ENCODE data around the gene ELAVL3.
"Not testable (repeated sequence)": the region's sequence is repeated elsewhere in the genome, so short reads cannot be mapped to it uniquely, and the experiment has no call there.

ELAVL3 gene

DNA sequence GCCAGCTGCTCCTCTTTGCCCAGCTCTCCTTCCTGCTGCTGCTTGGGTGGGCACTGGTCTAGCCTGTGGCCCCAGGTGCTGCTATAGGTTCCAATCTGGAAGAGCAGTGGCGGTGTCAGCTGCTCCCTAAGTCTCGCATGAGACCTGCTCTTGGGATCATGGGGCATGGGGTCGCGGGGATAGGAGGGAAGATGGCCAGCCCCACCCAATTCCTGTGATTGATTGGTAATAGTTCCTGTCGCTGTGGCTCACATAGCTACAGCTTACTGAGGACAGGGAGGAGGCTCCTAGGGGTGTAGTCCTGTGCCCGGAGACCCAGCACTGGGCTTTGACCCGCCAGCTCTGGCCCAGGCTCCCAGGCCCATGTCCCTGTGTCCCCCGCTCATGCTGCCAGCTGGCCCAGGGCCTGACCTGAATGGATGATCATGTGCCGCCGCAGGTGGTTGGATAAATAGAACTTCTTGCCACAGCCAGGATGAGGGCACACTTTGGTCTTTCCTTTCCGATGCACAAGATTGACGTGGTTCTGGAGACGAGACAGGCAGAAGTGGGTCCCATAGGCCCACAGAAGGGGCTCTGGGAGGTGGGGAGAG is 4.5 kb upstream of the ELAVL3 start:
- Histone ChIP-seq H3K9me3 (replicated peaks; ENCODE audit: low read length) (no peaks in the 10 kb centered on the region), H3K4me1 (ENCODE audit: control insufficient read depth, insufficient read depth, low read length) (peaks cover 11% of the 10 kb centered on the region), H3K4me3 (ENCODE audit: low read length) (no peak overlapping the region), H3K9ac (ENCODE audit: low read depth, low read length) (no peak overlapping the region), H3K36me3 (ENCODE audit: insufficient read depth, low read length) (no peaks in the 10 kb centered on the region), H3K27me3 (ENCODE audit: control insufficient read depth, insufficient read depth, low read length) (peaks cover 24% of the 10 kb centered on the region), H3K4me2 (ENCODE audit: low read length) (no peak overlapping the region)

GRCh38 chr19:11483366-11484111 is 2.7 kb upstream of the ELAVL3 start:
- Histone ChIP-seq H3K4me2 (ENCODE audit: low read length) (no peak overlapping the region), H3K36me3 (ENCODE audit: insufficient read depth, low read length) (no peaks in the 10 kb centered on the region), H3K4me3 (ENCODE audit: low read length) (no peak overlapping the region), H3K27me3 (ENCODE audit: control insufficient read depth, insufficient read depth, low read length) (peaks cover 37% of the 10 kb centered on the region), H3K9me3 (replicated peaks; ENCODE audit: low read length) (no peaks in the 10 kb centered on the region), H3K4me1 (ENCODE audit: control insufficient read depth, insufficient read depth, low read length) (peaks cover 11% of the 10 kb centered on the region), H3K9ac (ENCODE audit: low read depth, low read length) (no peak overlapping the region)

DNA sequence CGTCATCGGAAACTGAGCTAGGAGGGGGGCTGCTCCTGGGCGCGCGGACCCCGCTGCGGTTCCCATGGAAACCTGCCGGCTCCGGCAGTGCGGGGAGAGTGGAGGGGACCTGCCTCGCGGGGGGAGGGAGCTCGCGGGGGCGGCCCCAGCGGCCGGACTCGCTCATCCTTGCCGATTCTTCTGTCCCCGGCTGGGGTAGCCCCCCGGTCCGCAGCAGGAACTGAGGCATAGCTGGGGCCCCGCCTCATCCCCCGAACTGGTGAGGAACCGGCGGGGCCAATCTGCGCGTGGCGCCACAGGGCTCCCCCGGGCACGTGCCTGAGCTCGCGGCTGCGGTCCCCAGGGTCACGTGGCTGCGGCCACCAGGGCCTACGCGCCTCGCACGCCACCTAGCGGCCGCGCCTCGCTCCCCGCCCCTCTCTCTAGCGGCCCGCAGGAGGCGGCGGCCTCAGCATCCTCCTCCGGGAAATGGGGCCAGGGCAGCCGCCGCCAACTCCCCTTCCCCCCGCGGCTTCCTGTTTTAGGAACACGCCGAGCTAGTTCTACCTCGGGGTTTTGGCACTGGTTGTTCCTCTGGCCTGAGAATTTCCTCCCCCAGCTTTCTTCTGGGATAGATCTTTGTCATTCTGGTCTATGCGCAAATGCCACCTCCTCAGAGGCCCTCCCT is 1.7 kb upstream of the ELAVL3 start:
- Histone ChIP-seq H3K9me3 (replicated peaks; ENCODE audit: low read length) (no peaks in the 10 kb centered on the region), H3K36me3 (ENCODE audit: insufficient read depth, low read length) (no peaks in the 10 kb centered on the region), H3K9ac (ENCODE audit: low read depth, low read length) (no peak overlapping the region), H3K4me2 (ENCODE audit: low read length) (peak overlapping the region; percentile 76), H3K4me1 (ENCODE audit: control insufficient read depth, insufficient read depth, low read length) (peaks cover 11% of the 10 kb centered on the region), H3K4me3 (ENCODE audit: low read length) (peak overlapping the region; percentile 62), H3K27me3 (ENCODE audit: control insufficient read depth, insufficient read depth, low read length) (peaks cover 45% of the 10 kb centered on the region)

DNA sequence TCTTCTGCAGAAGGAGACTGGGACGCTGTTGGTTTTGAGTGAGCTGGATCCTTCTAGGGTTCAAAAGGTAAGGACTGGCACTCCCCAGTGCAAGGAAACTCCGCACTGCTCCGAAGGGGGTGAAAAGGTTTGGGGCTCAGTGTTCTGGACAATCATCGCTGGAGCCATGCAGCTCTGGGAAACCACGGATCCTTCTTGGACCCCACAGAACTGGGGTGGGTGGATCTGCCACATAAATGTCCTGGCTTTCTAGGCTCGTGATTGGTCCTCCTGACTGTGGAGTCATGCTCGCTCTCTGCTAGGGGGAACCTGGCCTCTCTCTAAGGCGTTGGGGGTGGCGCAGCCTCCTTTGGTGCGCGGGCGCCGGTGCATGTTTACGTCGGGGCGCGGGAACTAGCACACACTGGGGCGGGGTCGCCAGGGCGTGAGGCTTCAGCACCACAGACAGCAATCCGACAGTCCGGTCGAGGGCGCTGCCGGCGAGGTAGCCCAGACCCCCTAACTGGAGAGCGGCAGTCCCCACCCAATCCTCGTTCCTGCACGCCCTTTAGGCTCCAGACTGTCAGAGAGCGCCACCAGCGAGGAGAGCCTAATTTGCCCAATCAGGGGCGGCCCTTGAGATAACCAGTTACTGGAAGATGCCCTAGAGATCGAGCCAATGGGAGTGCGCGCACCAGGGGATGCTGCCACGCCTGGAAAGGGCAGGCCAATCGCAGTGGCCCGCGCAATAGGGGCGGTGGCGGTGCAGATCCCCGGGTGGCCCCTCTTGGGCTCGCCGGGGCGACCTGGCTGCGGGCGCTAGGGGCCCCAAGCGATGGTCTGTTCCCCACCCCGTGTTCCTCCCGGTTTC is 913 bp upstream of the ELAVL3 start:
- H3K4me2 ChIP-seq (ENCODE audit: low read length) = peak overlapping the region; percentile 76
- no peaks in the 10 kb centered on the region for H3K9me3 ChIP-seq (replicated peaks; ENCODE audit: low read length)
- H3K27me3 ChIP-seq (ENCODE audit: control insufficient read depth, insufficient read depth, low read length) = peaks cover 45% of the 10 kb centered on the region
- peaks cover 11% of the 10 kb centered on the region for H3K4me1 ChIP-seq (ENCODE audit: control insufficient read depth, insufficient read depth, low read length)
- peak overlapping the region; percentile 62 for H3K4me3 ChIP-seq (ENCODE audit: low read length)
- no peak overlapping the region for H3K9ac ChIP-seq (ENCODE audit: low read depth, low read length)
- H3K36me3 ChIP-seq (ENCODE audit: insufficient read depth, low read length) = no peaks in the 10 kb centered on the region

DNA sequence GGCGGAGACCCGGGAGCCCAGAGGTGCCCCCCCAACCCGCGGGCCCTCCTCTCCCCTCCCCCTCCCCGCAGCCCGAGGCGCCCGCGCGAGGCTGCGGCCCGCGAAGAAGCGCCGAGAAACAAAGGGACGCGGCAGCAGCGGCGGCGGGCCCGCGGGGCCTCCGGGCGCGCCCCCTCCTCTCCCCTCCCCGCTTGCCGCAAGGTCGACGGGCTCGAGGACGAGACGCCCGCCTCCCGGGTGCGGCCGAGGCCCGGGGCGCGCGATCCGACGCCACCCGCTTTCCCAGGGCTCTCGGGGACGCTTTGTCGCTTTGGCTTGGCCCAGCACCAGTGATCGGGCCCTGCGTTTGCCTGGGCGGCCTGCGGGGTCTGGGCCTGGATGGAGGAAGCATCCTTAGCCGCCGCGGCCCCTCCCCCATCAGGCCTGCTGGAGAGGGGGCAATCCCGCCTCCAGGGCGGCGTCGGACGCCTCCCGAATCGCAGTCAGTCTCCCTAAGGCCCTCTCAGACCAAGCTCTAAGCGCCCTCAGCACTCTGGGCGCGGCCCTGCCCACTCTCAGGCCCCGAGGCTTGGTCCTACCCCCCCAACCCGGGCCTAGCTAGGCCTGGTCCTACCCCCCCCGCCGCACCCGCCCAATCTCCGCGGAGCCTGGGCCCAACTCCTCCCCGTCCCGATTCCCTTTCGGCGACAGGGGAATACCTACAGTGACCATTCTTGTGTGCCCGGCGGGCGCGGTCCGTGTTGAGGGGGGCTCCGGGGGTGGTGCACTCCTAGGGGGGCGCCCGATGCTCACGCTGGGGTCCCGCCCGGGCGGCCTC is 740 bp downstream of the ELAVL3 start:
- no peak overlapping the region for H3K9ac ChIP-seq (ENCODE audit: low read depth, low read length)

GRCh38 chr19:11479090-11479897 is 1.6 kb downstream of the ELAVL3 start:
- H3K9ac ChIP-seq (ENCODE audit: low read depth, low read length) = no peak overlapping the region
- no peaks in the 10 kb centered on the region for H3K36me3 ChIP-seq (ENCODE audit: insufficient read depth, low read length)
- H3K27me3 ChIP-seq (ENCODE audit: control insufficient read depth, insufficient read depth, low read length) = peaks cover 45% of the 10 kb centered on the region
- H3K4me2 ChIP-seq (ENCODE audit: low read length) = no peak overlapping the region
- no peak overlapping the region for H3K4me3 ChIP-seq (ENCODE audit: low read length)
- peaks cover 11% of the 10 kb centered on the region for H3K4me1 ChIP-seq (ENCODE audit: control insufficient read depth, insufficient read depth, low read length)
- H3K9me3 ChIP-seq (replicated peaks; ENCODE audit: low read length) = no peaks in the 10 kb centered on the region

More for the DNA sequence above, 740 bp downstream of the ELAVL3 start:
- Histone ChIP-seq H3K4me1 (ENCODE audit: control insufficient read depth, insufficient read depth, low read length) (peaks cover 11% of the 10 kb centered on the region), H3K36me3 (ENCODE audit: insufficient read depth, low read length) (no peaks in the 10 kb centered on the region), H3K4me3 (ENCODE audit: low read length) (no peak overlapping the region), H3K4me2 (ENCODE audit: low read length) (no peak overlapping the region), H3K9me3 (replicated peaks; ENCODE audit: low read length) (no peaks in the 10 kb centered on the region), H3K27me3 (ENCODE audit: control insufficient read depth, insufficient read depth, low read length) (peaks cover 45% of the 10 kb centered on the region)

DNA sequence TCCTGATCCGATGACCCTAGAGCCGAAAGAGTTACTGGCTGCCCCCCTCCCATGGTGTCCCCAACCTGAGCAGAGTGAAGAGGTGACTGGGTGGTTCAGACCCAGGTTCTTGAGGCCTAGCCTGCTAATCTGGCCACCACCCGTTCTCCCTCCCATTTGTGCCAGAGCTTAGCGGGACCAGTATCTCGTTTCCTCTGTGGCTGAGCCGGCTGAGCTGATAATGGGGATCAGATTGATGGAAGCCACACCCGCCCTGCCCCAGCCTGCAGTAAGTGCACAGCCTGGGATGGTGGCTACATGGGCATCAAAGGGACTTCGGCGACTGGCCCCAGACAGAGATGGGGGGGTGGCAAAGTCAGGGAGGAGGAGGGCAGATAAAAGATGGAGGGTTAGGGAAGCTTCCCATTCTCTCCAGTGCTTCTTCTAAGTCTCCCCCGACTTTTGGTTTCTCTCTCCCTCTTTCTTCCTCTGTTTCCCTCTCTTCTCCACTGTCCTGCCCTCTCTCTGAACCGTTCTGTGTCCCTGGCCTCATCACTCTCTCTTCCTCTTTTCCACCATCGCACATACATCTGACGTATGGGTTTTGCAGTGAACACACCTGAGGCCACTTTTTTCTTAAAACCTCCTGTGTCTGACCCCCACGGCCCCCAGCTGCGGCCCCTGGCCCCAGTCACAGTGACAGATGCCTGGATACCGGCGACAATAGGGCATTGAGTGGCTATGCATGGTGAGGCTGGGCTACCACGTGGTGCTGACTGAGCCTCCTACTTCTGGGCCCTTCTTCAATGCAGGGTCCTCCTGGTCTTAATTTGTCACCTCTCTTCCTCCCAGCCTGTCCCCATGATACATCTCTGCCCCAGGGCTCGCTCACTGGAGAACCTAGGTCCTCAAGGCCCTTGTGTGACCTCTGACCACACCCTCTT is 2.4 kb downstream of the ELAVL3 start:
- Histone ChIP-seq H3K36me3 (ENCODE audit: insufficient read depth, low read length) (no peaks in the 10 kb centered on the region), H3K9ac (ENCODE audit: low read depth, low read length) (no peak overlapping the region), H3K9me3 (replicated peaks; ENCODE audit: low read length) (no peaks in the 10 kb centered on the region), H3K27me3 (ENCODE audit: control insufficient read depth, insufficient read depth, low read length) (peaks cover 52% of the 10 kb centered on the region), H3K4me3 (ENCODE audit: low read length) (no peak overlapping the region), H3K4me1 (ENCODE audit: control insufficient read depth, insufficient read depth, low read length) (peaks cover 11% of the 10 kb centered on the region), H3K4me2 (ENCODE audit: low read length) (no peak overlapping the region)

DNA sequence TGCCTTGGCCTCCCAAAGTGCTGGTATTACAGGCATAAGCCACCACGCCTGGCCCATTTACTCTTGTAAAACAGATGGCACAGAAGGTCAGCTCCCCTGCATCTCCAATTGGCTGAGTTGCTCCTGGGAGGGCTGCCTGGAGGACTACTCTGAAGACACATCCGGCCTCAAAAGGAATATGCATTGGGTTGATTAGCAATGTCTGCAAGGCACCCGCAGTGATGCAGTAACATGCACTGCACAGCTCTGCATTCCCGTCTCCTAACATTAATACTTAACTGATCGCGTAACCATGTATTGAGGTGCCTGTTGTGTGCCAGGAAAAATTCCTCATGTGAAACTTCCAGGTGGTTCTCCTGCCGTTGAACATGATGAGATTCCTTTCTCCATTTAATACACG is 5.0 kb downstream of the ELAVL3 start:
- Histone ChIP-seq H3K4me2 (ENCODE audit: low read length) (no peak overlapping the region), H3K9me3 (replicated peaks; ENCODE audit: low read length) (no peaks in the 10 kb centered on the region), H3K36me3 (ENCODE audit: insufficient read depth, low read length) (no peaks in the 10 kb centered on the region), H3K9ac (ENCODE audit: low read depth, low read length) (no peak overlapping the region), H3K4me3 (ENCODE audit: low read length) (no peak overlapping the region), H3K27me3 (ENCODE audit: control insufficient read depth, insufficient read depth, low read length) (peaks cover 39% of the 10 kb centered on the region), H3K4me1 (ENCODE audit: control insufficient read depth, insufficient read depth, low read length) (no peaks in the 10 kb centered on the region)

DNA sequence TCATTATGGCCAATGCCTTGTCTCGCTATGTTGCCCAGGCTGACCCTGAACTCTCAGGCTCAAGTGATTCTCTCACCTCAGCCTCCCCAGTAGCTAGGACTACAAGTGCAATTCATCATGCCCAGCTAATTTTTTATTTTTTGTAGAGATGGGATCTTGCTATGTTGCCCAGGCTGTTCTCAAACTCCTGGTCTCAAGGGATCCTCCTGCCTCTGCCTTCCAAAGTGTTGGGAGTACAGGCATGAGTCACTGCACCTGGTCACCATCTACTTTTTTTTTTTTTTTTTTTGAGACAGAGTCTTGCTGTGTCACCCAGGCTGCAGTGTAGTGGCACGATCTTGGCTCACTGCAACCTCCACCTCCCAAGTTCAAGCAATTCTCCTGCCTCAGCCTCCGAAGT is 5.5 kb downstream of the ELAVL3 start:
- H3K27me3 ChIP-seq (ENCODE audit: control insufficient read depth, insufficient read depth, low read length) = peaks cover 34% of the 10 kb centered on the region
- not testable (repeated sequence) for H3K9ac ChIP-seq (ENCODE audit: low read depth, low read length); H3K4me1 ChIP-seq (ENCODE audit: control insufficient read depth, insufficient read depth, low read length); H3K4me2 ChIP-seq (ENCODE audit: low read length); H3K9me3 ChIP-seq (replicated peaks; ENCODE audit: low read length); H3K4me3 ChIP-seq (ENCODE audit: low read length); H3K36me3 ChIP-seq (ENCODE audit: insufficient read depth, low read length)

Measured in skeletal muscle satellite cell (primary cell).